ENCODE results near the gene SCAMP4.

The SCAMP4 gene, protein sequence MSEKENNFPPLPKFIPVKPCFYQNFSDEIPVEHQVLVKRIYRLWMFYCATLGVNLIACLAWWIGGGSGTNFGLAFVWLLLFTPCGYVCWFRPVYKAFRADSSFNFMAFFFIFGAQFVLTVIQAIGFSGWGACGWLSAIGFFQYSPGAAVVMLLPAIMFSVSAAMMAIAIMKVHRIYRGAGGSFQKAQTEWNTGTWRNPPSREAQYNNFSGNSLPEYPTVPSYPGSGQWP

DNA sequence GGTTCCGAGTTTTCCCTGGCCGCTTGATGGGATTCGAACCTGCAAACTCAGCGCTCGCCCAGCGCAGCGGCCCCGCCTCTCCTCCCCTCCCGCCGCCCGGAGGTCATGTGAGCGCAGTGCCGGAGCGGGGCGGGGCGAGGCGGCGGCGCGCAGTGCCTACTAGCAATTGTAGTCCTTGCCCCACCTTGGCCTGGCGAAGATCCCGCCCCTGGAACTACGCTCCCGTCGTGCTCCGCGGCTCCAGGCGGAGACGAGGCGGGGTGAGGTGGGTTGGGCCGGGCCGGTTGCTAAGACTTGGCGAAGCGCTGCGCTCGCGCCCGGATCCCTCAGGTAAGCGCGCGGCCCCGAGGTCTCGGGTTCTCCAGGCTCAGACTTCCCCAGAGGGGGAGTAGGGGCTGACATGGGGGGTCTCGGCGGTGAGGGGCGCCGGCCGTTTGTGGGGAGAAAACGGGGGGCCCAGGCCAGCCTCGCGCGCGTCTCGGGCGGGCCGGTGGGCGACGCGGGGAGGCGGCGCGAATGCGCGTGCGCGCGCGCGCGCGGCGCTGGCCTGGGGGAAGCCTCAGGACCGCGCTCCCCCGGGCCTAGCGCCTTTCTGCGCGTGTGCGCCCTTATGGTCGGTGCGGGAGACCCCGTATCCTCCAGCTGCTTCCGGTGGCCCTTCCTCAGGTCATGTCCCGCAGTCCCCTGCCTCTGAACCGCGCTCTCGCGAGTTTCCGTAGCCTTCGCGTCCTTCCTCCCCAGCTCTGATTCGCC, at the start of gene SCAMP4, which contains the start of gene ADAT3:
TSS of gene SCAMP4 (plus strand) at position 290 of the 753 bp plus-strand sequence. CDS start 9,621 bp downstream, outside the sequence.
TSS of gene ADAT3 (plus strand) at position 290 of the 753 bp plus-strand sequence. CDS start 6,649 bp downstream, outside the sequence.
- no peak for TF ChIP-seq ZNF274 (IDR thresholded peaks at IDR 0.05; ENCODE audit: low read depth, low read length)
- H3K4me3 ChIP-seq (ENCODE audit: low read length), result peak within 1 kb of the TSS; percentile 70

- H3K4me3 ChIP-seq (ENCODE audit: low read length), result peak overlapping the region; percentile 60; the same call in 1 of the 2 replicates
- no peak for TF ChIP-seq ZNF274 (IDR thresholded peaks at IDR 0.05; ENCODE audit: low read depth, low read length)
Measured at GRCh38 chr19:1855828-1856255, 49.4 kb upstream of the SCAMP4 start.

DNA sequence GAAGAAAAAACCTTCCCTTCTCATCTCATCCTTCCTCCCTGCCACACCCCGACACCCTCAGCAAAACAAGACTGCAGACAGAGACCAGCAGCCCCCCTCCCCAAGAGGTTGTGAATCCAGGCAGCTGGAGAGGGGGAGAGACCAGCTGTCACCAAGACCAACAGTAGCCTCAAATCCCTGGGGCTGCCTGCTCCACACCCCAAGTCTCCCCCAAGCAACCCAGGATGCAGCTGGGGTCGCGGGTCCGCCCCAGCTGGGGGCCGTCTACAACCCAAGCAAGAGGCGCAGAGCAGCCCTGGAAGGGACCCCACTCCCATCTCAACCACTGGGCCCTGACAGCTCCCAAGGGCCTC, 48.9 kb upstream of the SCAMP4 start:
- no peak for TF ChIP-seq ZNF274 (IDR thresholded peaks at IDR 0.05; ENCODE audit: low read depth, low read length)
- peak overlapping the region; percentile 60; the same call in 1 of the 2 replicates for H3K4me3 ChIP-seq (ENCODE audit: low read length)

- no peak for TF ChIP-seq ZNF274 (IDR thresholded peaks at IDR 0.05; ENCODE audit: low read depth, low read length)
- peak overlapping the region; percentile 60; the same call in 1 of the 2 replicates for H3K4me3 ChIP-seq (ENCODE audit: low read length)
Measured at GRCh38 chr19:1856698-1857603, 48.2 kb upstream of the SCAMP4 start.

DNA sequence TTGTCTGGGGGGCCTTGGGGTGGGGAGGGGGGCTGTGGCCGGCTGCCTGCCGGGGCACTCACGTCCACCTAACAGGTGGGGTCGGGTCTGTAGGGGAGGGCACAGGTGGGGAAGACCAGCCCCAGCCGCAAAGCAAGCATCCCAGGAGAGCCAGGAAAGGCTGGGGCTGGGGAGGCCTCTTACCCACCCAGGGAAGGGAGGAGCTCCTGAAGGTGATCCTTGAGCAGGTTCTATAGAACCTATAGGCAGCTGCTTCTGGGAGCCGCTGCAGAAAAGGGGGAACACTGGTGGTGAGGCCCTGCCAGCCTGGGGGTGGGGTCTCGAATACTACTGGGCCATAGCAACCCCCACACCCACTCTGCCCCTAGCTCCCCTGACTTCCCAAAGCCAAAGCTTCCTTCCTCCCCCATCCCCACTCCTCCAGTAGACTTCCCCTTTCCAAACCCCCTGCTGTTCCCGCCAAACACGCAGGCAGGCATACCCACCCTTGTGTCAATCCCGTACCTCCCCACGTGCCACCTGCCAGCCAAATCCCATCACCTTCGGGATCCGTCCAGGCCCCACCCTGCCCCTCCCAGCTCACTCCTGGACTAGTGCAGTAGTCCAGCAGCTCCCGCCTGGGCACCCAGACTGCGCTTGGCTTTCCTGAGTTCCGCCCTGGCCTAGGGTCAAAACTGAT, 47.4 kb upstream of the SCAMP4 start:
- no peak overlapping the region; the same call in 1 of the 2 replicates for H3K4me3 ChIP-seq (ENCODE audit: low read length)
- TF ChIP-seq ZNF274 (IDR thresholded peaks at IDR 0.05; ENCODE audit: low read depth, low read length), result no peak

GRCh38 chr19:1858412-1859081, 46.7 kb upstream of the SCAMP4 start:
- no peak for TF ChIP-seq ZNF274 (IDR thresholded peaks at IDR 0.05; ENCODE audit: low read depth, low read length)
- H3K4me3 ChIP-seq (ENCODE audit: low read length), result no peak overlapping the region

- TF ChIP-seq ZNF274 (IDR thresholded peaks at IDR 0.05; ENCODE audit: low read depth, low read length), result no peak
- no peak overlapping the region for H3K4me3 ChIP-seq (ENCODE audit: low read length)
Measured at GRCh38 chr19:1859331-1859781, 45.8 kb upstream of the SCAMP4 start.

GRCh38 chr19:1860042-1860775, 45.0 kb upstream of the SCAMP4 start:
- no peak for TF ChIP-seq ZNF274 (IDR thresholded peaks at IDR 0.05; ENCODE audit: low read depth, low read length)
- no peak overlapping the region for H3K4me3 ChIP-seq (ENCODE audit: low read length)

GRCh38 chr19:1860821-1861598, 44.2 kb upstream of the SCAMP4 start:
- no peak for TF ChIP-seq ZNF274 (IDR thresholded peaks at IDR 0.05; ENCODE audit: low read depth, low read length)

DNA sequence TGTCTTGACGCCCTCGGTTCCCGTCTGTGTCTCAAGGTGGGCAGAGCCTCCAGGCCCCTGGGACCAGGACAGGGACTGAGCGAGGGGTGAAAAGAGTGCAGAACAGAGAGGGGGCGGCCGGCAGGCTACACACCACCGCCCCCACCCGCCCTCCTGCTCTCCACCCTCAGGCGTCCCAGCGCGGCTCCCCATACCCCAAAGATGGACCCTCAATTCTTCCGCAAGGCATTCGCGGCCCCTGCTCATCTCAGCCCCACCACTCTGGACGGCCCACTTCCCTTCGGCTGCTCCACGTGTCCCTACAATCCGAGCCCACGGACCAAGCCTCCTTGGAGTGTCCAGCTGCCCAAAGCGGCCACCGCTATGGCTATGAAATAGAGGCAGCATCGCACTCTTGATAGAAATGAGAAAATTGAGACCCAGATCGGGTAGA, 43.6 kb upstream of the SCAMP4 start:
- peak overlapping the region; percentile 92 for H3K4me3 ChIP-seq (ENCODE audit: low read length)
- no peak for TF ChIP-seq ZNF274 (IDR thresholded peaks at IDR 0.05; ENCODE audit: low read depth, low read length)

More at GRCh38 chr19:1860821-1861598, 44.2 kb upstream of the SCAMP4 start:
- peak overlapping the region; percentile 92; the same call in 1 of the 2 replicates for H3K4me3 ChIP-seq (ENCODE audit: low read length)

GRCh38 chr19:1862068-1862423, 43.2 kb upstream of the SCAMP4 start:
- H3K4me3 ChIP-seq (ENCODE audit: low read length), result peak overlapping the region; percentile 92

More at GRCh38 chr19:1862068-1862423, 43.2 kb upstream of the SCAMP4 start:
- no peak for TF ChIP-seq ZNF274 (IDR thresholded peaks at IDR 0.05; ENCODE audit: low read depth, low read length)
